ENCODE results near the gene STK32B. TPM values are rescaled to one million over a fixed set of nuclear protein-coding genes. Genes with fewer than 3 reads are reported as not detected.

STK32B gene
- total and polyA plus RNA-seq, 9 of the 15 experiments (the other 6 are each of a cell fraction or from before 2014, with no cell fraction given), result 0.03 to 0.20 (median 0.07) TPM; not detected in 2

DNA sequence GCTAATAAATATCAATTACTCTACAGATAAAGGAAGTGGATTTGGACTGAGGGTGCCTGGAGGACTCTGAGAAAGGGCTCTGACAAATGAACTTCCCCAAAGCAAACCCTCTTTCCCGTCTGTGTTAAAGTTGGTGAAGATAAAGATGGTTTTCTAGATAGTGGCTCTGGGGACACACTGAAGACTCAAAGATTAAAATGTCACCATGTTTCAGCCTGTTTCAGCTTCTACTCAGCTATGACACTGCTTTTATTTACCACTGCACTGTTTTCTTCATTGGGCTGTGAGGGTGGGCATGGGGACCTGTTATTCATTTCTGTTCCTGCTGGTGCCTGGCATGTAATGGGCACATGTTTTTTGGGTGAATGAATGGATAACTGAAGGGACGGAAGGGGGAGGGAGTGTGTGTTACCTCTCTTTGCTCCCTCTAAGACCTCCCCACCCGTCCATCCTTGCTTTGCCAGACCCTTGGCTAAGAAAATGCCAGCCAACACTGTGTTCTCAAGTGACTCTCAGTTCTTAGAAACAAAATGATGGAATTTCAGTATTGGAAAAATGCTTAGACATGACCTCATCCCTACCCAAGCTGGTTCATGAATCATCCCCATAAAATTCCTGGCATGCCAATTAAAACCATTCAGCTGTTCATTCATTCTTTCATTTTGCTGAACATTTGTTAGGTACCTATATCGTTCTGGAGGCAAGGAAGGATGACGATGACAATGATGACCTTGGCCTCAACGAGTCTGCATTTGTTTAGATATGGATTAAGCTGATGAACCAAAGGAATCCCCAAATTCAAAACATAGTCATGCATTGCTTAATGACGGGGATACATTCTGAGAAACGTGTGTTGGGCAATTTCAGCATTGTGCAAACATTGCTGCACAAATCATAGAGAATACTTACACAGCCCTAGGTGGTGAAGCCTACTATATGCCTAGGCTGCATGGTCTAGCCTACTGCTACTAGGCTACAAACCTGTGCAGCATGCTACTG, 13.4 kb upstream of the STK32B start (continued):
- TF ChIP-seq PBX2 (CRISPR knock-in tag; IDR thresholded peaks at IDR 0.05; ENCODE audit: low read depth) (no peak), PBX2 (tag; conservative IDR thresholded peaks at IDR 0.05; ENCODE audit: low read depth) (peak; percentile 61; the same call in 1 of the 2 replicates), DLX4 (CRISPR knock-in tag; IDR thresholded peaks at IDR 0.05) (no peak), MCM3 (IDR thresholded peaks at IDR 0.05) (no peak), HDAC2 (IDR thresholded peaks at IDR 0.05) (no peak; the same call in 1 of the 2 replicates), HNRNPL (IDR thresholded peaks at IDR 0.05; ENCODE audit: low read depth, low read length) (no peak), XRCC3 (IDR thresholded peaks at IDR 0.05) (no peak), ZBTB12 (CRISPR knock-in tag; IDR thresholded peaks at IDR 0.05) (0 out of 2 replicates have a peak, but pooled peaks have one; percentile 35), TBL1XR1 (IDR thresholded peaks at IDR 0.05; ENCODE audit: low read length in 2 of 2) (no peak), CHD4 (IDR thresholded peaks at IDR 0.05; ENCODE audit: insufficient read depth, insufficient replicate concordance, low read depth, low read length, poor library complexity, severe bottlenecking) (no peak), POLR2H (tag; IDR thresholded peaks at IDR 0.05; ENCODE audit: low read depth) (no peak), ZBTB5 (IDR thresholded peaks at IDR 0.05) (no peak), ZNF143 (CRISPR knock-in tag; IDR thresholded peaks at IDR 0.05) (no peak), PREB (CRISPR knock-in tag; IDR thresholded peaks at IDR 0.05) (no peak), RAD51 (IDR thresholded peaks at IDR 0.05; ENCODE audit: borderline replicate concordance, low read depth) (no peak)
- TF ChIP-seq, protein P1, sequence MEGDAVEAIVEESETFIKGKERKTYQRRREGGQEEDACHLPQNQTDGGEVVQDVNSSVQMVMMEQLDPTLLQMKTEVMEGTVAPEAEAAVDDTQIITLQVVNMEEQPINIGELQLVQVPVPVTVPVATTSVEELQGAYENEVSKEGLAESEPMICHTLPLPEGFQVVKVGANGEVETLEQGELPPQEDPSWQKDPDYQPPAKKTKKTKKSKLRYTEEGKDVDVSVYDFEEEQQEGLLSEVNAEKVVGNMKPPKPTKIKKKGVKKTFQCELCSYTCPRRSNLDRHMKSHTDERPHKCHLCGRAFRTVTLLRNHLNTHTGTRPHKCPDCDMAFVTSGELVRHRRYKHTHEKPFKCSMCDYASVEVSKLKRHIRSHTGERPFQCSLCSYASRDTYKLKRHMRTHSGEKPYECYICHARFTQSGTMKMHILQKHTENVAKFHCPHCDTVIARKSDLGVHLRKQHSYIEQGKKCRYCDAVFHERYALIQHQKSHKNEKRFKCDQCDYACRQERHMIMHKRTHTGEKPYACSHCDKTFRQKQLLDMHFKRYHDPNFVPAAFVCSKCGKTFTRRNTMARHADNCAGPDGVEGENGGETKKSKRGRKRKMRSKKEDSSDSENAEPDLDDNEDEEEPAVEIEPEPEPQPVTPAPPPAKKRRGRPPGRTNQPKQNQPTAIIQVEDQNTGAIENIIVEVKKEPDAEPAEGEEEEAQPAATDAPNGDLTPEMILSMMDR (IDR thresholded peaks at IDR 0.05 in 2 of 3, conservative IDR thresholded peaks at IDR 0.05 in 1 of 3; ENCODE audit: insufficient read depth in 2 of 3, low read depth in 1 of 3, low read length in 3 of 3), result no peak; a peak in 1 of 6 replicates
